Measurements from ENCODE around the gene RGS6.
"Not testable (repeated sequence)": the region's sequence is repeated elsewhere in the genome, so short reads cannot be mapped to it uniquely, and the experiment has no call there.

The RGS6 gene

GRCh38 chr14:72464226-72464625 lies 532.0 kb downstream of the RGS6 start:
- no peak for FAIRE-seq

- no peak for FAIRE-seq
Measured at GRCh38 chr14:72466325-72466724, 534.1 kb downstream of the RGS6 start.

DNA sequence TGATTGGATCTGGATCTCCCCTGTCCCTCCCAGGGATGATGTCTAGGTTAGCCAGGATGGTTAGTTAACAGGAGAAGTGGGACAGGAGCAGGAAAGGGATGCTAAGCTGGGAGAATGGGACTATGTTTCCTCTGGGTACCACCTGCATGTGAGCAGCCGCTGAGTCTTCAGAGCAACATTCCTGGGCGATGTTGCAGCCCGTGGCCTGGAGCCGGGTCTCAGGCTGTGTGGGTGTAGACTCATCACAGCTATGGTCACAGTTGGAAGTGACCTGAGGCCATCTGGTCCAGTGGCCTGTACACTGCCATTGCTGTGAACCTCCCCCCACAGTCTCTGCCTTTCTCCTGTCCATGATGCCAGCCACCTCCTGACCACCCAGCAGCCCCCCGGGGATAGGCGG lies 539.1 kb downstream of the RGS6 start:
- no peak for FAIRE-seq

- FAIRE-seq: no peak
Measured at GRCh38 chr14:72472845-72473244, 540.6 kb downstream of the RGS6 start.

- no peak for FAIRE-seq
Measured at GRCh38 chr14:72476657-72477499, 544.6 kb downstream of the RGS6 start.

GRCh38 chr14:72477578-72477977 lies 545.3 kb downstream of the RGS6 start:
- not testable (repeated sequence) for FAIRE-seq

- FAIRE-seq: no peak
Measured at GRCh38 chr14:72478471-72478893, 546.3 kb downstream of the RGS6 start.

- no peak for FAIRE-seq
Measured at GRCh38 chr14:72479461-72479931, 547.3 kb downstream of the RGS6 start.

DNA sequence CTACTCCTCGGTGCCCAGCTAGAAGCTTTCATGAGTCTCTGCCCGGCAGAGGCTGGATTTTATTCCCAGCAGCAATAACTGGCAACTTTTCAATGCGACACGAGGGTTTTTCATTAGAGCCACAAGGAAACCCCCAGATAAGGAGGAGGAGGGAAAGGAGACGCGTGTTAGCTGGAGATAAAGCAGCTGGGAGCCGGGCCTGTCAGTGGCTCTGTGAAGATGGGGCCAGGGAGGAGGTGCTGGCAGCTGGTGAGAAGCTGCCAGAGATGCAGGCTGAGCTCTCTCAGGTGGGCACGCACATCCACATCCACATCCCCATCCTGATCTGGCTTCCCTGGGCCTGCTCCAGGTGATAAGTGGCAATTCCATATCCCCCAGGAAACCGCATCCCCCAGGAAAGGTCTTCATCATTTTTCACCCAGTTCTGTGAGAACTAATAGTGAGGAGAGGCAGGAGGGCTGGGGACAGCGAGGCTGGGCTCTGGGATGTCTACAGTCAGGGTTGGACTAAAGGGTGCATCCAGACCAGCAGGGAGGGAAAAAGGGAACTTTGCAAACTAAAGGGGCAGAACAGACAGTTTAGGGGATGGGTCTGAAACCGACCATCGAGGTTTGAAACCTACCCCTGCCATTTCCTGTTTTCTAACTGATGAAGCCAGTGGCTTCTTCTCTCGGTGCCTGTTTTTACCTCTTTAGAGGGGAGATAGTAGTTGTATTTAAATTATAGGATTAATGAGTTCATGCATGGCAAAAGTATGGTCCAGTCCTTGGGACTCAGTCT lies 548.4 kb downstream of the RGS6 start:
- no peak for FAIRE-seq

DNA sequence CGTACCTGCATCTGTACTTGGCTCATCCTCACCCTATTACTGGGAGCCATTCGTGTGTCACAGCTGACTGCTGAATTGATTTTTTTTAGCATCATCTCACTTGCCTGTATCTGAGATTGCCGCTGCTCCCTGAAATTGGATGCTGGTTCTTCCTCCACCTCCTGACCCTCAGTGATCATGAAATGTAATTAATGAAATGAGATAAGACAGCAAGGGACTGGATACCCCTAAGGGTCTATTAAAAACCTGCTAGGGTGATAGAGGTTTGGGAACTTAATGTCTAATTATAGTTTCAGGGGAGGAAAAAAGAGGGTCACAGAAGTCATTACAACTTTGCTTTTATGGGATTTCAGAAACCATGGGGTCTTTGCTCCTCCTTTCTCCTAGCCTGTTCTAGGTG lies 551.1 kb downstream of the RGS6 start:
- no peak for FAIRE-seq

DNA sequence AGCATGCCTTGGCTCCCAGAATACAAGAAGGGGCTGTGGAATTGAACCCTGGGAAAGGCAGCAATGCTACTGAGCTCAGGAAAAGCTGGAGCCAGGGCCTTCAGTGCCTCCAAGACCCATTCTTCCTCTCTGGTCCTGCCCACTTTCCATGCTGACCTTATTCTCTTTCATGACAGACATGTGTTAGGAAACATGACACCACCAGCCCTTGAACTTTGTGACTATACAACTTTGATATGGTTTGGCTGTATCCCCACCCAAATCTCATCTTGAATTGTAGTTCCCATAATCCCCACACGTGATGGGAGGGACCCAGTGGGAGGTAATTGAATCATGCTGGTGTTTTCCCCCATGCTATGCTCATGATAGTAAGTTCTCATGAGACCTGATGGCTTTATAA lies 553.5 kb downstream of the RGS6 start:
- no peak for FAIRE-seq

GRCh38 chr14:72488514-72488913 lies 556.3 kb downstream of the RGS6 start:
- FAIRE-seq: no peak

- FAIRE-seq: no peak
Measured at GRCh38 chr14:72492196-72492595, 560.0 kb downstream of the RGS6 start.

DNA sequence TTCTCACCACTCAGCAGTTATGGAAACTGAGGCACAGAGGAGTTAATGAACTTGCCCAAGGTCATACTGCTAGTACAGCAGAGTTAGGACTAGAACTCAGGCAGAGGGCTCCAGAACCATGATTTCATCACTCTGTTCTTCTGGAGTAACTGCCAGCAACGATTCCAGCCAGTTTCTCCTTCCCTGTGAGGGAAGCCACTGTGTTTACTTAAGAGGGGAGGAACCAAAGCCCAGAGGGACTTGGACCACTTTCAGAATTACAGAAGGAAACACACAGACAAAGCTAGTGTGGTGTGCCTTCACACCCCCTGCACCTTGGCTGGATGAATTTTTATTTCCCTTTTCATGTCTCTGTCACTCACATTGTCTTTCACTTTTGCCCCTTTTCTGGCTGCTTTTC lies 563.4 kb downstream of the RGS6 start:
- FAIRE-seq: no peak

DNA sequence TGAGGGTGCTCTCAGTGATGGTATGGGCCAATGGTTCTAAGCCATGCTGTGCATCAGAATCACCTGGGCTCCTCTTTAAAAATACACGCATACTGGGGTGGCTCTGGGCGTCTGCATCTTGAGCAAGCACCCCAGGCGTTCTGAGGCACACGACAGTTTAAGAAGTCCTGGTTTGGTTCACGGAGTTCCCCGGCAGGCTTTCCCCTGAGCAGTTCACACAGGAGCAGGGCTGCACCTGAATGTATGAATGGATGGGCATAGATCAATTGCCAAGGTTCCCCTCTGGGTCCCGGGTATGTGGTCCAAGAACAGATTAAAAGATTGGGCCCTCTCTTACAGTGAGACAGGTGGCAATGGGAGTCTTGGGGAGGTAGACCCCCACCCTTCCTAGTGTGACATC lies 566.4 kb downstream of the RGS6 start:
- no peak for FAIRE-seq

- no peak for FAIRE-seq
Measured at GRCh38 chr14:72499746-72500145, 567.5 kb downstream of the RGS6 start.

DNA sequence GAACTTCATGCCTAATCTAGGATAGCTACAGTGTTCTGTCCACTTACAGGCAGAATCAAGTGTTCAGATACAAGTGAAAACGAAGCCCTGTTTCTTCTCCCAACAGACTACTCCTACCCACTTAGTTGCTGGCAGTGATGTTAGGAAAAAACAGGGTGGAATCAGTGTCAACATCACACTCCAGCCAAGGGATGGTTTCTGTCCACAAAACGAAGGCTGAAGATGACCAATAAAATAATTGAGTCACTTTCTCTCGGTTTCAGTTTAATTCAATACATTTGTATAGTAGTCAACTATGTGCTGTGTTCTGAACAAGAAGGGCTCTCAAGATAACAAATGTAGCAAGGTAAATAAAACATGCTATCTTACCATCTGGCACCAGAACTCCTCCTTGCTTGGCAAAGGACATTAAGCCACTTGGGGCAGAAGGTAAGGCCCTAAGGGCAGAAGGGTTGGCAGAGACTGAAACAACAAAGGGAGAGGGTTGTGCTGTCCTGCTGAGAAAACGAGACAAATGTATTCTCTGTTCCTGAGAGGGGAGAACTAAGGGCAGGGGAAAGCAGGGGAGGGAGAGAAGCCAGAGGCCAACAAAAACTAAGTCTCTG lies 568.1 kb downstream of the RGS6 start:
- FAIRE-seq: no peak

GRCh38 chr14:72501439-72501838 lies 569.2 kb downstream of the RGS6 start:
- FAIRE-seq: no peak

- FAIRE-seq: no peak
Measured at GRCh38 chr14:72503271-72503670, 571.0 kb downstream of the RGS6 start.

DNA sequence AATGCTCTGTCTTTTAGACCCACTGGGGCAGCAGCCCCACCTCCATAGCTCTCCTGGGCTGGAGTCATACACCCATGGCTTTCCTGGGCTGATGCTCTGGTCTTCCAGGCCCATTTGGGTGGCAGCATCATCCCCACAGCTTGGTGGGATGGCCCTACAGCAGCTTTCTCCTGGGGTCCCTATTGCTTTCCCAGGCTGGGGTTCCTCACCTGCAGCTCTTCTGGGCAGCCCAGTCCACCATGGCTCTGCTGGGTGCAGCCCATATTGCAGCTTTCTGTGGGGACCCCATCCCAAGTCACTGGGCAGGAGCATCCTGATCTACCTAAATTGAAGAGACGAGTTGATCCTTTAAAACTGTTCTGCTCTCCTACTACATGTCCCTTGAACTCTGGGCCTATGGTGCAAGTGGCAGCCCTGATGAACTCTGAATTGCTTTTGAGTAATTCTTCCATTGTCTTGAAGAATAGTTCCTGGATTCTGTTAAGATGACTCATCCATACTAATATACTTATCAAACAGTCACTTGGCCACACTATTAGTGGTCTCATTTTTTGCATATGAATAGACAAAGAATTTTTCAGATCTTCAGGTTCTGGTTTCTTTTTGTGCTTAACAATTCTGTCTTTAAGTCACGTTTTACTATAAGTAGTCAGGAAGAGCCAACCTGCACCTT lies 571.6 kb downstream of the RGS6 start:
- FAIRE-seq: no peak

GRCh38 chr14:72510566-72510965 lies 578.3 kb downstream of the RGS6 start:
- FAIRE-seq: no peak

DNA sequence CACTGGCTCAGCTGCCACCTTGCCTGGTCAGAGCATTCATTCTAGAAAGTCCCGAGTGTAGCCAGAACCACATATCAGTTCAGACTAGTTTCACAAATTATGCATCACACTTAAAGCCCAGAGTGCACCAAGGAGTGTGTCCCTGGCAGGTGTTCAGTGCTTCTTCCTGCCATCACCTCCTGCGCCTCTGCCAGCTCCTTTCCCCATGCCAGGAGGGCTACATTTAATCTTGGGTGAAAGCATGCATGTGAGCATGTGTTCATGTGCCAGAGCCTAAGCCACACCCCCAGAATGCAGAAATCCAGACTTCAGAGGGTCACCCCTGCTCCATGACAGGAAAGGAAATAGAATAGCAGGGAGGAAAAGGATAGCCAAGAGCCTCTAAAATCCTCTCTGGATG lies 580.1 kb downstream of the RGS6 start:
- FAIRE-seq: no peak

DNA sequence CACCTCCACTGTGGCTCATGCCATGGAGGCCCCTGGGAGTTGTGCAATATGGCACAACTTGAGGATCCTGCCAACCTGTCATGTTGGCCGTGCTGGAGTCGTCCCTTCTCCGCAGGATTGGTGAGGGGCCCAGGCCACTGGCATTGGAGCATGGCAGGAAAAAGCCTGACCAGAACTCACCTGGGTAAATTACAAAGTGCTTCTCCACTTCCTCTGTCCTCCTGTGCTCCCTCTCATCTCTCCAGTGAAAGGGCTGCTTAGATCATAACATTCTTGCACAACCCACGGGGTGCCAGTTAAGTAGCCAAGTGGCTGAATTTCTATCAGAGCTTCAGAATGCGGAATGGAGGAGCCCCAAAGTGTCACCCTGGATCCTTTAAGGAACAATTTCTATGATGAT lies 580.7 kb downstream of the RGS6 start:
- no peak for FAIRE-seq

All from islet of Langerhans (tissue), 1 donor.